KMS-11 (cell line): ENCODE results near the gene PRKG1.

Experiments used
- H2AFZ ChIP-seq: fragments of 200-600 bp; sonication (generic); 2 replicates; pipeline ENCODE4 v1.6.1; 2016; ENCODE audit warnings: antibody characterized with exemption, mixed run types, low read depth
- H3K27ac ChIP-seq: fragments of 200-600 bp; sonication (generic); 2 replicates; pipeline ENCODE4 v1.6.1; 2016; ENCODE audit warnings: mild to moderate bottlenecking, mixed run types
- H3K27me3 ChIP-seq: fragments of 200-600 bp; sonication (generic); 2 replicates; pipeline ENCODE4 v1.6.1; 2017; ENCODE audit warnings: mild to moderate bottlenecking, low read depth, mixed run types, moderate library complexity; ENCODE audit not compliant: insufficient read depth
- H3K36me3 ChIP-seq: fragments of 200-600 bp; sonication (generic); 2 replicates; pipeline ENCODE4 v1.6.1; 2017; ENCODE audit warnings: mild to moderate bottlenecking, mixed run types; ENCODE audit not compliant: insufficient read depth
- H3K4me1 ChIP-seq: fragments of 200-600 bp; sonication (generic); 2 replicates; pipeline ENCODE4 v1.6.1; 2016; ENCODE audit warnings: mild to moderate bottlenecking, low read depth, mixed run types; ENCODE audit not compliant: poor library complexity, severe bottlenecking
- H3K4me2 ChIP-seq: fragments of 200-600 bp; sonication (generic); 2 replicates; pipeline ENCODE4 v1.7.0; 2016; ENCODE audit warnings: mild to moderate bottlenecking, mixed run types
- H3K4me3 ChIP-seq: fragments of 200-600 bp; sonication (generic); IDR thresholded peaks from 2 replicates; pipeline ENCODE4 v1.6.1; 2017; ENCODE audit warnings: low read depth, low read length, mixed read lengths; ENCODE audit not compliant: insufficient read depth
- H3K79me2 ChIP-seq: fragments of 200-600 bp; sonication (generic); 2 replicates; pipeline ENCODE4 v1.6.1; 2016; ENCODE audit warnings: low read depth, mixed run types; ENCODE audit not compliant: insufficient read depth
- H3K9ac ChIP-seq: fragments of 200-600 bp; sonication (generic); 2 replicates; pipeline ENCODE4 v1.6.1; 2016; ENCODE audit warnings: mild to moderate bottlenecking, mixed run types
- H4K20me1 ChIP-seq: fragments of 200-600 bp; sonication (generic); 2 replicates; pipeline ENCODE4 v1.6.1; 2016; ENCODE audit warnings: mild to moderate bottlenecking, mixed run types; ENCODE audit not compliant: insufficient read depth
- TF ChIP-seq, protein P1 (sequence below): fragments of 200-600 bp; sonication (generic); conservative IDR thresholded peaks from 2 replicates; pipeline ENCODE4 v1.6.1; 2017; ENCODE audit warnings: low read depth, mild to moderate bottlenecking, antibody characterized with exemption, low read length, moderate library complexity, mixed read lengths

The PRKG1 gene

DNA sequence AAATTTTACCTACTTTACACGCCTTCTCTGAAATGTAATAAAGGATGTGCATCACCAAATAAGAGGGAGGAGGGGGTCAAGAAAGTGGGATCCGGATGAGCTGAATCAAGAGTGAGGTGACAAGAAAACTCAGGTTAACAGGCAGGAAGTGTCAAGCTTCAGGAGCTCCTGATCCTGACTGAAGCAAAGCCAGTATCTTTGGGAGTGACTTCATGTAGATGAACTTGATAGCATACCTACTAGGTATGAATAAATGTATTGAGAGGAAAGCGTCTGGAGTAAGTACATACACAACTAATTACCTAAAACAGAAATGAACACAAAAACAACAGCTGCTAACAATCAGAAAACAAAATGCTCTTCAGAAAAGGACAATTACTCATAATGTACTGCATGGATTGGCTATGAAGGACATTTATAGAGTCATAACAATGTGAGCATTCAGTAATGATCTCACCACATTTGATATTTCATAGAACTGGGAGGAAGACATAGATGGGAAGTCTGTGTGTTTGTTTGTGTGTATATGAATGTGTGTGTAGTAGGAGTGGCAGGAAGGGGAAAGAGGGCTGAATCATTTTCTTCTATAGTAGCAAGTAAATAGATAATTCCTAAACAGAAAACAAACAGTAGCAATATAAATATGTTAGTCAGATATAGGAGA, 29.4 kb downstream of the PRKG1 start:
- Histone ChIP-seq H3K27ac (no peak overlapping the region), H3K9ac (no peak overlapping the region), H3K4me2 (no peak overlapping the region), H2AFZ (no peak overlapping the region), H3K4me3 (no peak overlapping the region), H3K27me3 (no peaks in the 10 kb centered on the region), H3K79me2 (no peaks in the 10 kb centered on the region), H3K4me1 (no peaks in the 10 kb centered on the region), H4K20me1 (no peaks in the 10 kb centered on the region), H3K36me3 (no peaks in the 10 kb centered on the region)
- TF ChIP-seq, protein P1, sequence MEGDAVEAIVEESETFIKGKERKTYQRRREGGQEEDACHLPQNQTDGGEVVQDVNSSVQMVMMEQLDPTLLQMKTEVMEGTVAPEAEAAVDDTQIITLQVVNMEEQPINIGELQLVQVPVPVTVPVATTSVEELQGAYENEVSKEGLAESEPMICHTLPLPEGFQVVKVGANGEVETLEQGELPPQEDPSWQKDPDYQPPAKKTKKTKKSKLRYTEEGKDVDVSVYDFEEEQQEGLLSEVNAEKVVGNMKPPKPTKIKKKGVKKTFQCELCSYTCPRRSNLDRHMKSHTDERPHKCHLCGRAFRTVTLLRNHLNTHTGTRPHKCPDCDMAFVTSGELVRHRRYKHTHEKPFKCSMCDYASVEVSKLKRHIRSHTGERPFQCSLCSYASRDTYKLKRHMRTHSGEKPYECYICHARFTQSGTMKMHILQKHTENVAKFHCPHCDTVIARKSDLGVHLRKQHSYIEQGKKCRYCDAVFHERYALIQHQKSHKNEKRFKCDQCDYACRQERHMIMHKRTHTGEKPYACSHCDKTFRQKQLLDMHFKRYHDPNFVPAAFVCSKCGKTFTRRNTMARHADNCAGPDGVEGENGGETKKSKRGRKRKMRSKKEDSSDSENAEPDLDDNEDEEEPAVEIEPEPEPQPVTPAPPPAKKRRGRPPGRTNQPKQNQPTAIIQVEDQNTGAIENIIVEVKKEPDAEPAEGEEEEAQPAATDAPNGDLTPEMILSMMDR: no peak

DNA sequence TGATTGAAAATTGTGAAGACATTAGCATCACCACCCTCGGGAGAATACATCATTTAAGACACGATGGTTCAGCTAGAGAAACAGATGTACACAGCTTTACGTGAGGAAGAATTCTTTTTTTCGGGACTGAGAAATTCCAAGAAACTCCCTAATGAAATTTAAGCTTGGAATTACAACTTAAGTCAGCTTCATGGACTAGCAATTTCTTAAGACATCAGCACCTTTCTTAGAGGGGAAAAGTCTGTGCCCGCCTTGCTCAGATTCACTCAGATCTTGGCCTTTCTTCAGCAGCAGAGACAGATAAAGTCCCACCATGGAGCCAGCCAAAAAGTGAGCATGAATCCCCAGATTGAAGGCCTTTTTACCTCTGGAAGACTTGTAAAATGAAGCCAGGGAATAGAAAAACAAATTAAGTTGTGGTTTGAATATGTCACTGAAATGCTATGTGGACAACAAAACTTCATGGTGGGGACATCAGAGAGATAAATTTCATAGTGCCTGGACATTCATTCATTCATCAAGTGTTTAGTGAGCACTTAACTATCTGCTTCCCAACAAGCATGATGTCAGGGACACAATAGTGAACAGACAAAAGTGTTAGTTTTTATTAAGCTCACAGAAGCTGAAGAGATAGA, 32.1 kb downstream of the PRKG1 start:
- no peaks in the 10 kb centered on the region for H3K36me3 ChIP-seq
- no peaks in the 10 kb centered on the region for H3K27me3 ChIP-seq
- H4K20me1 ChIP-seq: no peaks in the 10 kb centered on the region
- no peaks in the 10 kb centered on the region for H3K79me2 ChIP-seq
- H3K27ac ChIP-seq: no peak overlapping the region
- TF ChIP-seq, protein P1: no peak
- H3K4me3 ChIP-seq: no peak overlapping the region
- H3K4me2 ChIP-seq: no peak overlapping the region
- H3K9ac ChIP-seq: no peak overlapping the region
- no peaks in the 10 kb centered on the region for H3K4me1 ChIP-seq
- no peak overlapping the region for H2AFZ ChIP-seq

DNA sequence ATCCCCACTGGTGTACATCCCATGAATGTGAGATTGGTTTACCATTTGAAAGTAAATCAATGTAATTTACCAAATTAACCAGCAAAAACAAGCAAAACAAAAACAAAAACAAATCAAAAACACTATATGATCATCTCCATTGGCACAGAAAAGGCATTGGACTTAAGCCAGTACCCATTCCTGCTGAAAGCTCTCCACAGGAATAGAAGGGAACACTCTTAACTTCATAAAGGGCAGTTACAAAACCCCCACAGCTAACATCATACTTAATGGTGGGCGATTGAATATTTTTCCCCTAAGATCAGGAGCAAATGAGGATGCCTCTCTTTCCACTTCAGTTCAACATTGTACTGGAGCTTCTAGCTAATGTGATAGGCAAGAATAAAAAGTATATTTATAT, 34.1 kb downstream of the PRKG1 start:
- H3K9ac ChIP-seq: no peak overlapping the region
- TF ChIP-seq, protein P1: no peak
- H3K27me3 ChIP-seq: no peaks in the 10 kb centered on the region
- no peak overlapping the region for H3K4me2 ChIP-seq
- no peaks in the 10 kb centered on the region for H3K36me3 ChIP-seq
- H3K4me3 ChIP-seq: no peak overlapping the region
- H4K20me1 ChIP-seq: no peaks in the 10 kb centered on the region
- H3K27ac ChIP-seq: no peak overlapping the region
- H2AFZ ChIP-seq: no peak overlapping the region
- no peaks in the 10 kb centered on the region for H3K79me2 ChIP-seq
- peaks cover 6% of the 10 kb centered on the region for H3K4me1 ChIP-seq

- H3K4me3 ChIP-seq: no peak overlapping the region
- H3K4me1 ChIP-seq: peaks cover 15% of the 10 kb centered on the region
These were observed 35.7 kb downstream of the PRKG1 start for GRCh38 chr10:51109801-51110533.

More at GRCh38 chr10:51109801-51110533, 35.7 kb downstream of the PRKG1 start:
- no peaks in the 10 kb centered on the region for H3K36me3 ChIP-seq
- H3K9ac ChIP-seq: no peak overlapping the region
- H4K20me1 ChIP-seq: no peaks in the 10 kb centered on the region
- no peak overlapping the region for H3K27ac ChIP-seq
- no peaks in the 10 kb centered on the region for H3K27me3 ChIP-seq
- H2AFZ ChIP-seq: no peak overlapping the region
- H3K4me2 ChIP-seq: no peak overlapping the region
- H3K79me2 ChIP-seq: no peaks in the 10 kb centered on the region
- TF ChIP-seq, protein P1: no peak
